Mesenchymal stem cell (in vitro differentiated cells and primary cell): Measurements from ENCODE around the gene ZNF837.

Experiments used
- DNase-seq: peaks from one replicate; pipeline ENCODE4 v3.0.0-alpha.2; 2013
- H2AFZ ChIP-seq: one replicate; pipeline ENCODE4 v1.6.1; 2013; ENCODE audit warnings: low read depth, mild to moderate bottlenecking, control low read depth, inconsistent platforms, low read length, moderate library complexity
- H2AK5ac ChIP-seq: 2 replicates; pipeline ENCODE4 v1.6.1; 2013; ENCODE audit warnings: low read length, moderate library complexity, mild to moderate bottlenecking, inconsistent platforms; ENCODE audit not compliant: severe bottlenecking
- H2BK120ac ChIP-seq: one replicate; pipeline ENCODE4 v1.6.1; 2013; ENCODE audit warnings: low read depth, mild to moderate bottlenecking, inconsistent platforms, low read length, moderate library complexity
- H2BK12ac ChIP-seq, 2 experiments: one replicate each; pipeline ENCODE4 v1.6.1; 2013; ENCODE audit warnings: inconsistent platforms in 2 of 2, low read length in 2 of 2, mild to moderate bottlenecking in 2 of 2, moderate library complexity in 2 of 2, control low read depth in 1 of 2
- H2BK15ac ChIP-seq: one replicate; pipeline ENCODE4 v1.6.1; 2013; ENCODE audit warnings: mild to moderate bottlenecking, low read depth, inconsistent platforms; ENCODE audit not compliant: poor library complexity, severe bottlenecking
- H2BK5ac ChIP-seq: 2 replicates; pipeline ENCODE4 v1.6.1; 2013; ENCODE audit warnings: low read depth, mild to moderate bottlenecking, low read length, control low read depth, inconsistent platforms; ENCODE audit not compliant: poor library complexity, severe bottlenecking
- H3K14ac ChIP-seq, 2 experiments: one replicate each; pipeline ENCODE4 v1.6.1; 2013; ENCODE audit warnings: inconsistent platforms in 2 of 2, low read length in 2 of 2, control low read depth in 1 of 2, mild to moderate bottlenecking in 1 of 2, moderate library complexity in 1 of 2
- H3K18ac ChIP-seq, 2 experiments: one replicate each; pipeline ENCODE4 v1.6.1; 2013; ENCODE audit warnings: inconsistent platforms in 2 of 2, low read length in 2 of 2, control low read depth in 1 of 2, low read depth in 1 of 2, mild to moderate bottlenecking in 1 of 2
- H3K23ac ChIP-seq, 2 experiments: one replicate each; pipeline ENCODE4 v1.6.1; 2013; ENCODE audit warnings: inconsistent platforms in 2 of 2, low read length in 2 of 2, mild to moderate bottlenecking in 2 of 2, moderate library complexity in 2 of 2, control low read depth in 1 of 2
- H3K27ac ChIP-seq: 2 replicates; pipeline ENCODE4 v1.5.1; 2013; ENCODE audit warnings: mild to moderate bottlenecking, moderate library complexity, low read length, control low read depth, inconsistent platforms; ENCODE audit not compliant: poor library complexity, severe bottlenecking
- H3K27me3 ChIP-seq, 2 experiments: 2 replicates each; pipeline versions ENCODE4 v1.6.1 to v1.7.0; 2013; ENCODE audit warnings: low read length in 2 of 2, mild to moderate bottlenecking in 2 of 2, moderate library complexity in 2 of 2, control low read depth in 1 of 2, inconsistent platforms in 1 of 2; ENCODE audit not compliant: control insufficient read depth in 1 of 2, insufficient read depth in 1 of 2
- H3K36me3 ChIP-seq, 2 experiments: 2 replicates each; pipeline versions ENCODE4 v1.6.1 to v1.7.0; 2013; ENCODE audit warnings: low read length in 2 of 2, control low read depth in 1 of 2, inconsistent platforms in 1 of 2, low read depth in 1 of 2, mild to moderate bottlenecking in 1 of 2; ENCODE audit not compliant: insufficient read depth in 2 of 2, control insufficient read depth in 1 of 2
- H3K4ac ChIP-seq, 2 experiments: one replicate each; pipeline ENCODE4 v1.6.1; 2013; ENCODE audit warnings: inconsistent platforms in 2 of 2, low read length in 2 of 2, mild to moderate bottlenecking in 2 of 2, moderate library complexity in 2 of 2, control low read depth in 1 of 2, low read depth in 1 of 2
- H3K4me1 ChIP-seq: 2 replicates; pipeline ENCODE4 v1.6.1; 2013; ENCODE audit warnings: low read depth, low read length, control low read depth; ENCODE audit not compliant: control insufficient read depth, insufficient read depth
- H3K4me2 ChIP-seq: 2 replicates; pipeline ENCODE4 v1.6.1; 2013; ENCODE audit warnings: low read length, mild to moderate bottlenecking, inconsistent platforms; ENCODE audit not compliant: poor library complexity, severe bottlenecking
- H3K4me3 ChIP-seq, 2 experiments: 2 replicates each; pipeline versions ENCODE4 v1.5.1 to v1.7.0; 2013; ENCODE audit warnings: low read length in 2 of 2, mild to moderate bottlenecking in 2 of 2, control low read depth in 1 of 2, low read depth in 1 of 2; ENCODE audit not compliant: insufficient read depth in 1 of 2
- H3K79me1 ChIP-seq: replicated peaks from 2 replicates; pipeline ENCODE4 v1.6.1; 2013; ENCODE audit warnings: mild to moderate bottlenecking, control low read depth, low read length, inconsistent platforms; ENCODE audit not compliant: poor library complexity, severe bottlenecking
- H3K9ac ChIP-seq: 2 replicates; pipeline ENCODE4 v1.7.0; 2013; ENCODE audit warnings: mild to moderate bottlenecking, low read length, moderate library complexity
- H3K9me3 ChIP-seq: 2 replicates; pipeline ENCODE4 v1.7.0; 2013; ENCODE audit warnings: mild to moderate bottlenecking, low read length; ENCODE audit not compliant: control insufficient read depth
- H4K8ac ChIP-seq: one replicate; pipeline ENCODE4 v1.6.1; 2013; ENCODE audit warnings: inconsistent platforms, mild to moderate bottlenecking, low read length, moderate library complexity
- H4K91ac ChIP-seq: one replicate; pipeline ENCODE4 v1.6.1; 2013; ENCODE audit warnings: mild to moderate bottlenecking, low read length, inconsistent platforms
- WGBS: methylation state at CpG from one replicate; pipeline ENCODE4 v1.1.7; 2013; ENCODE audit warnings: mixed read lengths; 5-methylcytosine and 5-hydroxymethylcytosine counted together

The ZNF837 gene

DNA sequence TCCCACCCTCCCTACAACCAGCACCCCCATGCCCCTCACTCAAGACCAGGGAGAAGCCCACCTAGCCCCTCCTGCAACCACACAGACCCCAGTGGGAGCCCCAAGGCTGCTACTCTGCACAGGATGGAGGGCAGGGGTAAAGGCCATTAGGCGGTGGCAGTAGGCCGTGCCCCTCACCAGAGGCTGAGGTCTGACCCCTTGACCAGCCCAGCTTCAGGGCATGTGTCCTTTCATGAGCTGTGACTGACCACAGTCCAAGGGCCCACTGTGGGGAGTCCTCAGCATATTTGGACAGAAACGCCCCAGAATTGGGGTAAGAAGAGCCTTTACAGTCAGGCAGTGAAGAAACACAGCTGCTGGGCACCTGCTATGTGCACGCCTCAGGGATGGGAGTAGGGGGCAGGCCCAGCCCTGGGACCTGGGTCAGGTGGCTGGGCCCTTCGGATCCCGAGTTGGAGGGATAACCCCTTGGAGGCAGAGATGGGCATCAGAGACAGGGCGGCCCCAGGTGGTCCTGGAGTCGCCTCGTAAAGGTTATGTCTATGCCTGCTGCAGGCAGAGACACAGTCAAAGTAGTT lies 4.6 kb upstream of the ZNF837 start:
- Histone ChIP-seq H2BK15ac (no peak overlapping the region), H2BK12ac (peak overlapping the region; percentile 0 to 51), H3K79me1 (peaks cover 22% of the 10 kb centered on the region), H2AFZ (no peak overlapping the region), H3K27me3 (no peaks in the 10 kb centered on the region), H3K18ac (peak overlapping the region; percentile 99), H3K4me3 (peak overlapping the region in 1 of 2 experiments; percentile 99), H3K23ac (peak overlapping the region in 1 of 2 experiments; percentile 35), H2BK120ac (peak overlapping the region; percentile 61), H3K4me1 (peaks cover 34% of the 10 kb centered on the region), H4K8ac (peak overlapping the region; percentile 88), H2BK5ac (no peak overlapping the region), H3K36me3 (peaks cover 9 to 22% of the 10 kb centered on the region in 2 experiments), H4K91ac (peak overlapping the region; percentile 76), H3K27ac (peak overlapping the region; percentile 98), H3K9ac (peak overlapping the region; percentile 97), H3K14ac (no peak overlapping the region), H2AK5ac (peak overlapping the region; percentile 50), H3K4ac (peak overlapping the region in 1 of 2 experiments; percentile 98), H3K4me2 (peak overlapping the region; percentile 75), H3K9me3 (no peaks in the 10 kb centered on the region)
- no peak for DNase-seq
- 94% methylated on average over 9 of the region's 9 CpGs for WGBS

DNA sequence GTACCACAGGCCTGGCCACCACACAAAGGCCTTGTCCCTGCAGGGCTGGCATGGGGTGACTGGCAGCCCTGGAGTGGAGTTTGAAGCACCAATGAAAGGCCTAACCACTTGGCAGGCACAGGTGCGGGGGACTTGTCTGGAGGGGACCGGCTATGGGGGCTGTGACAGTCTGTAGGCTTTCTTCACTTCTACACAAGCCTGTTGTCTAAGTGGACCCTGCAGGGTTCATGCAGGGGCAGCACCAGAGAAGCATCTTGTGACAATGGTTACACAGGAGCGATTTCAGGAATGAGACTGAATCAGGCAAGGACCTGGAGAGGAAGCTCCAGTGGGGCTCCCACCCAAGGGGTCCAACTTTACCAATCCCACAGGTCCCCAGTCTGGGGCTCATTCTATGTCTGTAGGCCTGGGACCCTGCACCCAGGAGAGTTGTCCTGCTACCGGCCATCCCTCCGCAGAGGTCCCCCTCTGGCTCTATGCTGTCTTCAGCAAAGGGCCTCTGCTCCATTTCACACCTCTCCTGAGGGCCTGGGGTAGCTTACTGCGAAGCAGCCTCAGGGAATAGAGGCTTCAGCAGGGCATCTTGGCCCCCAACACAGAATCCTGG lies 2.3 kb upstream of the ZNF837 start:
- H2AFZ ChIP-seq, result no peak overlapping the region
- H3K36me3 ChIP-seq, result peaks cover 3 to 10% of the 10 kb centered on the region in 2 experiments
- no peak overlapping the region for H3K4me3 ChIP-seq
- H4K8ac ChIP-seq, result no peak overlapping the region
- no peak overlapping the region for H3K27ac ChIP-seq
- no peak for DNase-seq
- no peak overlapping the region for H3K14ac ChIP-seq
- no peak overlapping the region for H3K9ac ChIP-seq
- peaks cover 38% of the 10 kb centered on the region for H3K79me1 ChIP-seq
- no peak overlapping the region for H3K18ac ChIP-seq
- no peak overlapping the region for H2BK12ac ChIP-seq
- 95% methylated on average over 6 of the region's 6 CpGs for WGBS
- no peaks in the 10 kb centered on the region for H3K9me3 ChIP-seq
- no peak overlapping the region for H3K4ac ChIP-seq
- H3K4me2 ChIP-seq, result no peak overlapping the region
- no peak overlapping the region for H2BK5ac ChIP-seq
- no peak overlapping the region for H2BK120ac ChIP-seq
- H3K4me1 ChIP-seq, result peaks cover 43% of the 10 kb centered on the region
- no peaks in the 10 kb centered on the region for H3K27me3 ChIP-seq
- no peak overlapping the region for H2AK5ac ChIP-seq
- no peak overlapping the region for H4K91ac ChIP-seq
- no peak overlapping the region for H3K23ac ChIP-seq
- H2BK15ac ChIP-seq, result no peak overlapping the region

DNA sequence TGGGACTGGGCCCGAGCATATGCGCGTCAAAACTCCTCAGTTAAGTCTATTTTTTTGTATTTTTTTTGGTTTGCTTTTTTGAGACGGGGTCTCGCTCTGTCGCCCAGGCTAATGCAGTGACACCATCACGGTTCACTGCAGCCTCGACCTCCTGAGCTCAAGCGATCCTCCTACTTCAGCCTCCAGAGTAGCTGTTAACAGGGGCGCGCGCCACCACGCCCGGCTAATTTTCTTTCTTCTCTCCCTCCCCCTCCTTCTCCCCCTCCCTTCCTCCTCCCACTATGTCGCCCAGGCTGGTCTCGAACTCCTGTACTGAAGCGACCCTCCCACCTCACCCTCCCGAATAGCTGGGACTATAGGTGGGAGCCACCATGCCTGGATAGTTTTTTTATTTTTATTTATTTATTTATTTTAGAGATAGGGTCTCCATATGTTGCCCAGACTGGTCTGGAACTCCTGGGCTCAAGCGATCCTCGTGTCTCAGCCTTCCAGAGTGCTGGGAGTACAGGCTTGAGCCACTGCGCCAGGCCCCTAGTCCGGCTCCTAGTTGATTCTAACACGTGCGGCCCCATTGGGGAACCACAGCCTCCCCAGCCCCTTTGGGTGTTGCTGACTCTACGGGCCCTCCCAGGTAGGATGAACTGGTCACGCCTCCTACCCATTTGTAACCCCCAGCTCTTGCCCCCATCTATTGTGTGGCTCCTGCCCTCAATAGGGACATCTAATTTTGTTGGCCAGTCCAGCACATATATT lies 806 bp upstream of the ZNF837 start:
- no peak overlapping the region for H2AFZ ChIP-seq
- no peak overlapping the region for H3K23ac ChIP-seq
- H2BK15ac ChIP-seq, result peak overlapping the region; percentile 19
- H4K91ac ChIP-seq, result no peak overlapping the region
- no peak overlapping the region for H3K14ac ChIP-seq
- DNase-seq, result no peak
- H3K4me1 ChIP-seq, result peaks cover 42% of the 10 kb centered on the region
- WGBS, result 51% methylated on average over 22 of the region's 26 CpGs
- H3K4me3 ChIP-seq, result peak overlapping the region; percentile 60 to 86
- H4K8ac ChIP-seq, result no peak overlapping the region
- peak overlapping the region; percentile 48 to 74 for H3K18ac ChIP-seq
- peak overlapping the region; percentile 72 for H3K4me2 ChIP-seq
- H3K4ac ChIP-seq, result peak overlapping the region in 1 of 2 experiments; percentile 60
- H2BK120ac ChIP-seq, result no peak overlapping the region
- no peaks in the 10 kb centered on the region for H3K9me3 ChIP-seq
- H3K36me3 ChIP-seq, result peaks cover 0 to 10% of the 10 kb centered on the region in 2 experiments
- H3K9ac ChIP-seq, result peak overlapping the region; percentile 95
- H2AK5ac ChIP-seq, result no peak overlapping the region
- no peak overlapping the region for H2BK5ac ChIP-seq
- H2BK12ac ChIP-seq, result no peak overlapping the region
- H3K79me1 ChIP-seq, result peaks cover 44% of the 10 kb centered on the region
- H3K27ac ChIP-seq, result peak overlapping the region; percentile 30
- H3K27me3 ChIP-seq, result no peaks in the 10 kb centered on the region
